SK-N-SH (cell line): ENCODE measurements around the gene DOCK8.

ENCODE experiments used
- GATA2 ChIP-seq: sonication (generic); formaldehyde crosslinking; IDR thresholded peaks from 2 replicates; pipeline ENCODE4 v1.5.0; 2020; ENCODE audit warnings: mild to moderate bottlenecking, missing genetic modification reagents
- POLR2AphosphoS5 ChIP-seq: IDR thresholded peaks from 2 replicates; pipeline ENCODE4 v1.6.1; 2012; ENCODE audit warnings: low read depth, low read length
- RFX5 ChIP-seq: IDR thresholded peaks from 2 replicates; pipeline ENCODE4 v1.6.1; 2012; ENCODE audit warnings: mild to moderate bottlenecking, improper control_type of control experiment, low read length
- TF ChIP-seq, protein P1 (sequence below): fragments of 200-600 bp; sonication (generic); IDR thresholded peaks from 2 replicates; pipeline ENCODE4 v1.6.1; 2017; ENCODE audit warnings: antibody characterized with exemption, mild to moderate bottlenecking, moderate library complexity

DNA sequence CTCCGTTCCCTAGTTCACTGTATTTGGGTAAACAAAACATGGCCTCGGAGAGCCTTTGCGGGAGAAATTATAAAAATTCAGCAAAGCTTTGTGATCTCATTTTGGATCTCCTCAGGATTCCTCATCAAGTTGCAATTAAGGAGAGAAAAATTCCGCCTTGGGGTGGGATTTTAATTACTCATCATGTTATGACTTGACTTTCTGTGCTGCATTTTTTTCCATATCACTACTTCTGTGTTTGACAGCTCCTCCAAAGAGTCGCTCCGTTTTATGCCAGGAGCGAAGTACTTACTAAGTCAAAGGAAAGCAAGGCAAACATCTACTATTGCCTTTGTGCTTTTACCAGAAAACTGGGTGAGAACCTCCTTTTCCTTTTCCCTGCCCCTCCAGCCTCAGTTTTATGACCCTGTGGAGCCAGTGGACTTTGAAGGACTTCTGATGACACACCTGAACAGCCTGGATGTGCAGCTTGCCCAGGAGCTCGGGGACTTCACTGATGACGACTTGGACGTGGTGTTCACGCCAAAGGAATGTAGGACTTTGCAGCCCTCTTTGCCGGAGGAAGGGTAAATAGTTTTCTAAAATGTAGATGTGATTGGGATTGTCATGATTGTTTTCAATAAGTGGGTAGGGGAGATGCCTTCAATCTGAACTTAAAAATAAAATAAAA, 71.5 kb downstream of the DOCK8 start:
- TF ChIP-seq, protein P1, sequence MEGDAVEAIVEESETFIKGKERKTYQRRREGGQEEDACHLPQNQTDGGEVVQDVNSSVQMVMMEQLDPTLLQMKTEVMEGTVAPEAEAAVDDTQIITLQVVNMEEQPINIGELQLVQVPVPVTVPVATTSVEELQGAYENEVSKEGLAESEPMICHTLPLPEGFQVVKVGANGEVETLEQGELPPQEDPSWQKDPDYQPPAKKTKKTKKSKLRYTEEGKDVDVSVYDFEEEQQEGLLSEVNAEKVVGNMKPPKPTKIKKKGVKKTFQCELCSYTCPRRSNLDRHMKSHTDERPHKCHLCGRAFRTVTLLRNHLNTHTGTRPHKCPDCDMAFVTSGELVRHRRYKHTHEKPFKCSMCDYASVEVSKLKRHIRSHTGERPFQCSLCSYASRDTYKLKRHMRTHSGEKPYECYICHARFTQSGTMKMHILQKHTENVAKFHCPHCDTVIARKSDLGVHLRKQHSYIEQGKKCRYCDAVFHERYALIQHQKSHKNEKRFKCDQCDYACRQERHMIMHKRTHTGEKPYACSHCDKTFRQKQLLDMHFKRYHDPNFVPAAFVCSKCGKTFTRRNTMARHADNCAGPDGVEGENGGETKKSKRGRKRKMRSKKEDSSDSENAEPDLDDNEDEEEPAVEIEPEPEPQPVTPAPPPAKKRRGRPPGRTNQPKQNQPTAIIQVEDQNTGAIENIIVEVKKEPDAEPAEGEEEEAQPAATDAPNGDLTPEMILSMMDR: no peak
- TF ChIP-seq POLR2AphosphoS5 (no peak), RFX5 (no peak), GATA2 (CRISPR knock-in tag) (no peak)
